K562 (cell line): ENCODE results near the gene MRPL2. TPM values are rescaled to one million over a fixed set of nuclear protein-coding genes. Genes with fewer than 3 reads are reported as not detected.

Experiments
- ATF1 ChIP-seq, 2 experiments: fragments of 450-650 bp in 1 of 2; IDR thresholded peaks; 2 replicates each; pipeline ENCODE4 v1.6.1; 2016; ENCODE audit warnings: missing compliant biosample characterization in 1 of 2, missing genetic modification characterization in 1 of 2
- ATF2 ChIP-seq: sonication (generic); formaldehyde crosslinking; IDR thresholded peaks from 2 replicates; pipeline ENCODE4 v1.8.1; 2022; ENCODE audit warnings: missing genetic modification reagents
- ETV5 ChIP-seq: sonication (generic); formaldehyde crosslinking; IDR thresholded peaks from 2 replicates; pipeline ENCODE4 v1.4.0; 2020; ENCODE audit warnings: low read depth, mild to moderate bottlenecking, missing genetic modification reagents
- HDAC3 ChIP-seq: fragments of 450-650 bp; IDR thresholded peaks from 2 replicates; pipeline ENCODE4 v1.6.1; 2018; ENCODE audit warnings: borderline replicate concordance, mild to moderate bottlenecking, moderate library complexity; ENCODE audit not compliant: partially characterized antibody
- HDGF ChIP-seq: fragments of 450-650 bp; IDR thresholded peaks from 2 replicates; pipeline ENCODE4 v1.6.1; 2016
- PHF8 ChIP-seq: fragments of 200-600 bp; sonication (generic); IDR thresholded peaks from 2 replicates; pipeline ENCODE4 v1.6.1; 2012; ENCODE audit warnings: mixed run types, mild to moderate bottlenecking, inconsistent platforms, low read length, moderate library complexity, borderline replicate concordance
- POLR2B ChIP-seq: fragments of 450-650 bp; IDR thresholded peaks from 2 replicates; pipeline ENCODE4 v1.6.1; 2018; ENCODE audit warnings: low read depth; ENCODE audit not compliant: partially characterized antibody
- PPARD ChIP-seq: fragments of 250-450 bp; sonication (Bioruptor Pico); IDR thresholded peaks from 2 replicates; pipeline ENCODE4 v1.8.0; 2022; ENCODE audit warnings: inconsistent platforms, mild to moderate bottlenecking, moderate library complexity
- SIN3B ChIP-seq: fragments of 450-650 bp; IDR thresholded peaks from 2 replicates; pipeline ENCODE4 v1.6.1; 2017; ENCODE audit warnings: low read depth, mild to moderate bottlenecking, moderate library complexity
- SRF ChIP-seq, 2 experiments: fragments of 250-450, 450-650 bp in 1 of 2; sonication (Bioruptor Pico) in 1 of 2; sonication (generic) in 1 of 2; formaldehyde crosslinking; IDR thresholded peaks; 2 replicates each; pipeline versions ENCODE4 v1.5.0 to v1.5.1; 2020 to 2022; ENCODE audit warnings: mild to moderate bottlenecking in 1 of 2, missing genetic modification reagents in 1 of 2
- TAF1 ChIP-seq: IDR thresholded peaks from 2 replicates; pipeline ENCODE4 v1.6.1; 2011; ENCODE audit warnings: mild to moderate bottlenecking, low read length, moderate library complexity; ENCODE audit not compliant: insufficient read depth, control insufficient read depth, severe bottlenecking; ENCODE audit errors: extremely low read depth
- ZC3H11A ChIP-seq: IDR thresholded peaks from 2 replicates; pipeline ENCODE4 v1.6.1; 2012; ENCODE audit warnings: low read depth, low read length, improper control_type of control experiment
- ZNF444 ChIP-seq: fragments of 250-450 bp; sonication (Bioruptor Pico); IDR thresholded peaks from 2 replicates; pipeline ENCODE4 v1.4.0; 2020; ENCODE audit warnings: mild to moderate bottlenecking, moderate library complexity
- ZNF561 ChIP-seq: fragments of 450-650 bp; formaldehyde crosslinking; conservative IDR thresholded peaks from 2 replicates; pipeline ENCODE4 v1.4.0; 2020; ENCODE audit warnings: mild to moderate bottlenecking, moderate library complexity
- ZNF717 ChIP-seq: fragments of 250-450 bp; sonication (Bioruptor Pico); IDR thresholded peaks from 2 replicates; pipeline ENCODE4 v1.5.0; 2021
- ZNF75A ChIP-seq: fragments of 450-650 bp; formaldehyde crosslinking; IDR thresholded peaks from 2 replicates; pipeline ENCODE4 v1.4.0; 2020; ENCODE audit warnings: mild to moderate bottlenecking
- ZNF764 ChIP-seq: fragments of 250-450 bp; sonication (Bioruptor Pico); IDR thresholded peaks from 2 replicates; pipeline ENCODE4 v1.4.0; 2020; ENCODE audit warnings: low read depth, mild to moderate bottlenecking, moderate library complexity
- polyA plus RNA-seq, 8 experiments: library from polyadenylated mRNA; depleted of rRNA in 4 of 8; stranded (reverse) in 5 of 8; unstranded in 3 of 8; fragments of >200 nt; fragmentation: Nextera tagmentation in 2 of 8; fragmentation: Illumina TruSeq in 1 of 8; extraction: Ambion mirVana in 2 of 8; extraction: Trizol in 1 of 8; gene quantifications; 2 replicates each; pipeline versions ENCODE4 v1.2.1 to v1.2.3, GENCODE V29; 2011 to 2014; ENCODE audit warnings: inconsistent platforms in 1 of 8, missing spikeins in 1 of 8
- total RNA-seq, 7 experiments: library from RNA; depleted of rRNA in 6 of 7; stranded (reverse); fragments of >200 nt in 6 of 7; fragmentation: Illumina TruSeq in 2 of 7; extraction: Trizol in 2 of 7; gene quantifications; 2 replicates each; pipeline versions ENCODE4 v1.2.1 to v1.2.3, GENCODE V29; 2011 to 2021; ENCODE audit warnings: low replicate concordance in 1 of 7
- TF ChIP-seq, protein P1 (sequence below), 2 experiments: fragments of 450-650 bp; formaldehyde crosslinking in 1 of 2; IDR thresholded peaks; 2 replicates each; pipeline versions ENCODE4 v1.4.0 to v1.6.1; 2014 to 2020; ENCODE audit warnings: mild to moderate bottlenecking in 2 of 2, borderline replicate concordance in 1 of 2, low read depth in 1 of 2

MRPL2 gene
- total and polyA plus RNA-seq, 9 of the 15 experiments (the other 6 are each of a cell fraction or from before 2014, with no cell fraction given): 63.1 to 262 (median 121) TPM

DNA sequence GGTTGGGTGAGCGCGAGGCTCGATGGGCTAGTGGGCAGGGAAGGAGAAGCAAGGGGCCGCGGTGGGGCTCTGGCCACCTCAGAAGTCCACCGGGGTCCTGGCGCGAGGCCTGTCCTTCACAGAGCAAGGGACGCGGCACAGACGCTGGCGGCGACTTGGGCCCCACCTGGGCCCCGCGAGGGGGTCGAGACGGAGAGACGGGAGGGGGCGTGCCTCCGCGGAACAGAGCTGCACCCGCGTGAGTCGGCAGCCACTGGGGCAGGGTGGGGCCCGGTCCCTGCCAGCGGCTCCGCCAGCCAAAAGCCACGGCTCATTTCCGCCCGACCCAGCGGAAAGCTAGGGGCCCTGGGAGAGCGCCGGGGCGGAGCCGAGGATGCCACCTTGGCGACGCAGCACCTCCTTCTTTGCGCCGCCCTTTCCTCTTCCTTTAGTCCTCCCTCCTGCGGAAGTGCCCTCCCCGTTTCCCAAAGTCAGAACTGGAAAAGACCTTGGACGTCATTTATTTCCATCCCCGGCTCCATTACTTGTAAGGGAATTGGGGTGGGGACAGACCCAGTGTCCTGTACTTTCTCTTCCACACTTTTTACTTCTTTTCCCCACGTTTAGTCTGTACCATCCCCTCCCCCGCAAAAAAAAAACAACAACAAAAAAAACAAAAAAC is 5.6 kb downstream of the MRPL2 start, which contains the start of gene CUL7 (continued):
- TF ChIP-seq, protein P1, sequence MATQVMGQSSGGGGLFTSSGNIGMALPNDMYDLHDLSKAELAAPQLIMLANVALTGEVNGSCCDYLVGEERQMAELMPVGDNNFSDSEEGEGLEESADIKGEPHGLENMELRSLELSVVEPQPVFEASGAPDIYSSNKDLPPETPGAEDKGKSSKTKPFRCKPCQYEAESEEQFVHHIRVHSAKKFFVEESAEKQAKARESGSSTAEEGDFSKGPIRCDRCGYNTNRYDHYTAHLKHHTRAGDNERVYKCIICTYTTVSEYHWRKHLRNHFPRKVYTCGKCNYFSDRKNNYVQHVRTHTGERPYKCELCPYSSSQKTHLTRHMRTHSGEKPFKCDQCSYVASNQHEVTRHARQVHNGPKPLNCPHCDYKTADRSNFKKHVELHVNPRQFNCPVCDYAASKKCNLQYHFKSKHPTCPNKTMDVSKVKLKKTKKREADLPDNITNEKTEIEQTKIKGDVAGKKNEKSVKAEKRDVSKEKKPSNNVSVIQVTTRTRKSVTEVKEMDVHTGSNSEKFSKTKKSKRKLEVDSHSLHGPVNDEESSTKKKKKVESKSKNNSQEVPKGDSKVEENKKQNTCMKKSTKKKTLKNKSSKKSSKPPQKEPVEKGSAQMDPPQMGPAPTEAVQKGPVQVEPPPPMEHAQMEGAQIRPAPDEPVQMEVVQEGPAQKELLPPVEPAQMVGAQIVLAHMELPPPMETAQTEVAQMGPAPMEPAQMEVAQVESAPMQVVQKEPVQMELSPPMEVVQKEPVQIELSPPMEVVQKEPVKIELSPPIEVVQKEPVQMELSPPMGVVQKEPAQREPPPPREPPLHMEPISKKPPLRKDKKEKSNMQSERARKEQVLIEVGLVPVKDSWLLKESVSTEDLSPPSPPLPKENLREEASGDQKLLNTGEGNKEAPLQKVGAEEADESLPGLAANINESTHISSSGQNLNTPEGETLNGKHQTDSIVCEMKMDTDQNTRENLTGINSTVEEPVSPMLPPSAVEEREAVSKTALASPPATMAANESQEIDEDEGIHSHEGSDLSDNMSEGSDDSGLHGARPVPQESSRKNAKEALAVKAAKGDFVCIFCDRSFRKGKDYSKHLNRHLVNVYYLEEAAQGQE (IDR thresholded peaks at IDR 0.05; ENCODE audit: borderline replicate concordance): no peak
- TF ChIP-seq, protein P1 (CRISPR knock-in tag; IDR thresholded peaks at IDR 0.05; ENCODE audit: low read depth): peak; percentile 92
- TF ChIP-seq SRF (CRISPR knock-in tag; IDR thresholded peaks at IDR 0.05) (peak; percentile 79 to 84), POLR2B (peak; percentile 97), ZNF75A (CRISPR knock-in tag) (peak; percentile 80), ZNF764 (CRISPR knock-in tag) (peak; percentile 78), SIN3B (0 out of 2 replicates have a peak, but pooled peaks have one; percentile 46), ZNF561 (CRISPR knock-in tag) (peak; percentile 80), HDGF (no peak), ATF2 (CRISPR knock-in tag) (no peak), HDAC3 (peak; percentile 65), ETV5 (CRISPR knock-in tag) (peak; percentile 92), ZC3H11A (peak; percentile 38; the same call in 1 of the 2 replicates), PPARD (CRISPR knock-in tag) (no peak), ATF1 (CRISPR knock-in tag; IDR thresholded peaks at IDR 0.05) (no peak), ATF1 (tag; IDR thresholded peaks at IDR 0.05) (peak; percentile 83), TAF1 (peak; percentile 84), ZNF717 (CRISPR knock-in tag) (peak; percentile 85; the same call in 1 of the 2 replicates), ZNF444 (CRISPR knock-in tag) (peak; percentile 78; the same call in 1 of the 2 replicates), PHF8 (peak; percentile 96)
